ENCODE data around the gene PLTP.

The PLTP gene

DNA sequence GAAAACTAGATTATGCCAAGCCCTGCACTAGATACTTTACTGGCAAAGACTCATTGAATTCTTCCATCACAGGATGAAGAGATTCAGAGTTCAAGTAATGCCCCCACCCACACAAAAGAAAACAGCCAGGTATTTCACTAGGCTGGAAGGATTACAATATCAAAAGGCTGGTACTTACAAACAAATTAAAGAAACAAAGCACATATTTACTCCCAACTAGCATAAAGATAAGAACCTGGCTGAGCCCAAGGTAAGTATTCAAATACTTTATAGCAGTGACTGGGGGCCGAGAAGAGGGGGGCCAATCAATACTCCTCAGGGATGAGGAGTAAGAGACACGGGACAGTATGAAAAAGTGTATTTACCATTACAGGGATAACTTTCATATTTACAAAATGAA is 58.5 kb downstream of the PLTP start:
- in situ Hi-C loops (cut with HindIII; ENCODE audit: low sequenced_read_pairs), result no loop called here

- in situ Hi-C loops (cut with HindIII; ENCODE audit: low sequenced_read_pairs), result no loop called here
These were observed 59.6 kb downstream of the PLTP start for GRCh38 chr20:45852326-45852725.

GRCh38 chr20:45851501-45851900 is 60.5 kb downstream of the PLTP start:
- in situ Hi-C loops (cut with HindIII; ENCODE audit: low sequenced_read_pairs), result no loop called here

GRCh38 chr20:45850926-45851325 is 61.0 kb downstream of the PLTP start:
- in situ Hi-C loops (cut with HindIII; ENCODE audit: low sequenced_read_pairs), result no loop called here

DNA sequence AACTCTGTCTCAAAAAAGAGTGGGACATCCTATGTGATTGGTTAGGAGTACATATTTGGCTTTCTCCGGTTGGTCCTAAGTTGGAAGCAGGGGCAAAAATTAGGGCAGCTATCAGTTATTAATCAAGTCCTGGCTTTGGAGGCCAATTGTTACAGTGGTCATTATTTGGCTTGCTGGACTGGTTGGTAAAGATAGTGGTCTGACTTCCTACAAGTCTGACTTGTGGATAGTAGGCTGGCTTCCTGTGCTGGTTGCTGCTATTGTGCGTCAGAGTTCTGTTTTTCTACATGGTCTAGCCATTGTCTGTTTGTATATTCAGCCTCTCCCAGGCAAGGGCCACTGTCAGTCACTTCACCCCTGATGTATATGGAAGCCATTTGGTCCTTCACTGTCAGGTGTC is 61.7 kb downstream of the PLTP start:
- in situ Hi-C loops (cut with HindIII; ENCODE audit: low sequenced_read_pairs), result no loop called here

DNA sequence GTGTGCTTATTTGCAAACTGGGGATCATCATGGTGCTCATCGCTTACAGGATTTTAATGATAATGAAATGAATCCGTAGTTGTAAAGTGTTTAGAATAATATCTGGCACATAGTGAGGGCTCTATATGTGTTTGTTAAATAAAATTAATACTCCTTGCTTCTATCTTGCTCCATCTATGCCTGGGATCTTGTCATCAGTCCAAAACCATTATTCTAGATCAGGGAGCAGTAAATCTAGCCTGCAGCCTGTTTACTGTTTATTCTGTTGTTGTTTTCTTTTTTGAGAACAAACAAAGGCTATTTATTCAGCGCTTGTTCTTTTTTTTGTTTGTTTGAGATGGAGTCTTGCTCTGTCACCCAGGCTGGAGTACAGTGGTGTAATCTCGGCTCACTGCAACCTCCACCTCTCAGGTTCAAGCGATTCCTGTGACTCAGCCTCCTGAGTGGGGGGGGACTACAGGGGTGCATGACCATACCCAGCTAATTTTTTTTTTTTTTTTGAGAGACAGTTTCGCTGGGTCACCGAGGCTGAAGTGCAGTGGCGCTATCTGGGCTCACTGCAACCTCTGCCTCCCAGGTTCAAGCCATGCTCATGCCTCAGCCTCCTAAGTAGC is 62.9 kb downstream of the PLTP start:
- in situ Hi-C loops (cut with HindIII; ENCODE audit: low sequenced_read_pairs), result no loop called here
